ENCODE measurements around the gene CYP4A11. TPM values are rescaled to one million over a fixed set of nuclear protein-coding genes. Genes with fewer than 3 reads are reported as not detected.
"Not testable (repeated sequence)": the region's sequence is repeated elsewhere in the genome, so short reads cannot be mapped to it uniquely, and the experiment has no call there.

The CYP4A11 gene
- 1 to 10 TPM in 1 of 4 donors, under 1 TPM in 2, not detected in 1; 0.09 to 3.6 (median 0.16) TPM for polyA plus RNA-seq
- long read RNA-seq, donor 1 = 0 reads
- long read RNA-seq, donor 2 = 0 reads
- long read RNA-seq, donor 3 = 0 reads
- long read RNA-seq, donor 4 = 0 reads
- long read RNA-seq, donor 5 = 0 reads
- long read RNA-seq, donor 6 = 0 reads
- long read RNA-seq, donor 7 = 0 reads
- long read RNA-seq, donor 8 = 0 reads
- long read RNA-seq, donor 9 = 0 reads
- long read RNA-seq, donor 10 = 0 reads

- Histone ChIP-seq H3K27me3 (ENCODE audit: control insufficient read depth in 3 of 3, insufficient read depth in 3 of 3, low read length in 3 of 3) (no peaks in the 10 kb centered on the region), H3K27ac (ENCODE audit: low read depth in 1 of 3, low read length in 2 of 3) (peak within 1 kb of the TSS; percentile 63 to 78 (median 74)), H3K4me3 (ENCODE audit: low read depth in 1 of 3, low read length in 3 of 3) (no peak within 1 kb of the TSS), H3K36me3 (ENCODE audit: control insufficient read depth in 3 of 3, insufficient read depth in 2 of 3, low read depth in 1 of 3, low read length in 3 of 3) (no peaks in the 10 kb centered on the region), H3K4me1 (ENCODE audit: control insufficient read depth in 3 of 3, insufficient read depth in 2 of 3, low read depth in 1 of 3, low read length in 2 of 3) (peaks cover 0 to 18% (median 0%) of the 10 kb centered on the region in 3 donors), H3K9me3 (ENCODE audit: control insufficient read depth in 2 of 2, insufficient read depth in 1 of 2, low read depth in 1 of 2, low read length in 1 of 2) (no peaks in the 10 kb centered on the region)
- FAIRE-seq = no peak
- DNase-seq = no peak
- 48 to 74% (median 49%) methylated on average over 4 to 5 of the region's 5 CpGs for WGBS, 3 donors
These were observed at the start of gene CYP4A11 for GRCh38 chr1:46941135-46941694. CYP4A11 (minus strand) TSS chr1:46941476; CDS start chr1:46941433, 43 bp downstream.

- DNase-seq; H3K9me3 ChIP-seq (ENCODE audit: control insufficient read depth in 2 of 2, insufficient read depth in 1 of 2, low read depth in 1 of 2, low read length in 1 of 2); H3K4me1 ChIP-seq (ENCODE audit: control insufficient read depth in 3 of 3, insufficient read depth in 2 of 3, low read depth in 1 of 3, low read length in 2 of 3); H3K27ac ChIP-seq (ENCODE audit: low read depth in 1 of 3, low read length in 2 of 3); FAIRE-seq; H3K36me3 ChIP-seq (ENCODE audit: control insufficient read depth in 3 of 3, insufficient read depth in 2 of 3, low read depth in 1 of 3, low read length in 3 of 3); H3K4me3 ChIP-seq (ENCODE audit: low read depth in 1 of 3, low read length in 3 of 3); H3K27me3 ChIP-seq (ENCODE audit: control insufficient read depth in 3 of 3, insufficient read depth in 3 of 3, low read length in 3 of 3): not testable (repeated sequence)
- 69 to 85% (median 71%) methylated on average over 2 of the region's 2 CpGs for WGBS, 3 donors
These were observed 49.3 kb upstream of the CYP4A11 start for GRCh38 chr1:46990541-46990940.

GRCh38 chr1:46983830-46984586, 42.7 kb upstream of the CYP4A11 start:
- Histone ChIP-seq H3K27me3 (ENCODE audit: control insufficient read depth in 3 of 3, insufficient read depth in 3 of 3, low read length in 3 of 3) (peaks cover 0 to 7% (median 2%) of the 10 kb centered on the region in 3 donors), H3K27ac (ENCODE audit: low read depth in 1 of 3, low read length in 2 of 3) (no peak overlapping the region), H3K4me1 (ENCODE audit: control insufficient read depth in 3 of 3, insufficient read depth in 2 of 3, low read depth in 1 of 3, low read length in 2 of 3) (no peaks in the 10 kb centered on the region), H3K9me3 (ENCODE audit: control insufficient read depth in 2 of 2, insufficient read depth in 1 of 2, low read depth in 1 of 2, low read length in 1 of 2) (no peaks in the 10 kb centered on the region), H3K4me3 (ENCODE audit: low read depth in 1 of 3, low read length in 3 of 3) (no peak overlapping the region), H3K36me3 (ENCODE audit: control insufficient read depth in 3 of 3, insufficient read depth in 2 of 3, low read depth in 1 of 3, low read length in 3 of 3) (no peaks in the 10 kb centered on the region)
- DNase-seq = no peak
- 37 to 63% (median 47%) methylated on average over 3 of the region's 3 CpGs for WGBS, 3 donors
- no peak for FAIRE-seq

GRCh38 chr1:46983166-46983829, 42.0 kb upstream of the CYP4A11 start:
- H3K36me3 ChIP-seq (ENCODE audit: control insufficient read depth in 3 of 3, insufficient read depth in 2 of 3, low read depth in 1 of 3, low read length in 3 of 3) = no peaks in the 10 kb centered on the region
- WGBS, 3 donors = 55 to 78% (median 70%) methylated on average over 7 of the region's 7 CpGs
- FAIRE-seq = no peak
- no peak overlapping the region for H3K4me3 ChIP-seq (ENCODE audit: low read depth in 1 of 3, low read length in 3 of 3)
- H3K27me3 ChIP-seq (ENCODE audit: control insufficient read depth in 3 of 3, insufficient read depth in 3 of 3, low read length in 3 of 3) = peaks cover 0 to 7% (median 2%) of the 10 kb centered on the region in 3 donors
- no peak for DNase-seq
- no peak overlapping the region for H3K27ac ChIP-seq (ENCODE audit: low read depth in 1 of 3, low read length in 2 of 3)
- H3K4me1 ChIP-seq (ENCODE audit: control insufficient read depth in 3 of 3, insufficient read depth in 2 of 3, low read depth in 1 of 3, low read length in 2 of 3) = no peaks in the 10 kb centered on the region
- no peaks in the 10 kb centered on the region for H3K9me3 ChIP-seq (ENCODE audit: control insufficient read depth in 2 of 2, insufficient read depth in 1 of 2, low read depth in 1 of 2, low read length in 1 of 2)

- H3K36me3 ChIP-seq (ENCODE audit: control insufficient read depth in 3 of 3, insufficient read depth in 2 of 3, low read depth in 1 of 3, low read length in 3 of 3) = no peaks in the 10 kb centered on the region
- H3K27me3 ChIP-seq (ENCODE audit: control insufficient read depth in 3 of 3, insufficient read depth in 3 of 3, low read length in 3 of 3) = peaks cover 0 to 2% (median 0%) of the 10 kb centered on the region in 3 donors
- no peaks in the 10 kb centered on the region for H3K9me3 ChIP-seq (ENCODE audit: control insufficient read depth in 2 of 2, insufficient read depth in 1 of 2, low read depth in 1 of 2, low read length in 1 of 2)
- 63 to 79% (median 76%) methylated on average over 5 of the region's 5 CpGs for WGBS, 3 donors
- DNase-seq (peak in 1 of 2 donors; percentile 21), FAIRE-seq (no peak)
- H3K4me3 ChIP-seq (ENCODE audit: low read depth in 1 of 3, low read length in 3 of 3) = no peak overlapping the region
- H3K27ac ChIP-seq (ENCODE audit: low read depth in 1 of 3, low read length in 2 of 3) = no peak overlapping the region
- no peaks in the 10 kb centered on the region for H3K4me1 ChIP-seq (ENCODE audit: control insufficient read depth in 3 of 3, insufficient read depth in 2 of 3, low read depth in 1 of 3, low read length in 2 of 3)
These were observed 27.8 kb upstream of the CYP4A11 start for GRCh38 chr1:46969014-46969619.

- not testable (repeated sequence) for DNase-seq; H3K4me3 ChIP-seq (ENCODE audit: low read depth in 1 of 3, low read length in 3 of 3); H3K9me3 ChIP-seq (ENCODE audit: control insufficient read depth in 2 of 2, insufficient read depth in 1 of 2, low read depth in 1 of 2, low read length in 1 of 2); H3K36me3 ChIP-seq (ENCODE audit: control insufficient read depth in 3 of 3, insufficient read depth in 2 of 3, low read depth in 1 of 3, low read length in 3 of 3); H3K27me3 ChIP-seq (ENCODE audit: control insufficient read depth in 3 of 3, insufficient read depth in 3 of 3, low read length in 3 of 3); H3K4me1 ChIP-seq (ENCODE audit: control insufficient read depth in 3 of 3, insufficient read depth in 2 of 3, low read depth in 1 of 3, low read length in 2 of 3); H3K27ac ChIP-seq (ENCODE audit: low read depth in 1 of 3, low read length in 2 of 3); FAIRE-seq
- 35 to 59% (median 39%) methylated on average over 4 of the region's 4 CpGs for WGBS, 3 donors
These were observed 21.0 kb upstream of the CYP4A11 start for GRCh38 chr1:46962272-46962671.

- Histone ChIP-seq H3K4me1 (ENCODE audit: control insufficient read depth in 3 of 3, insufficient read depth in 2 of 3, low read depth in 1 of 3, low read length in 2 of 3) (peaks cover 0 to 10% (median 0%) of the 10 kb centered on the region in 3 donors), H3K27ac (ENCODE audit: low read depth in 1 of 3, low read length in 2 of 3) (no peak overlapping the region), H3K9me3 (ENCODE audit: control insufficient read depth in 2 of 2, insufficient read depth in 1 of 2, low read depth in 1 of 2, low read length in 1 of 2) (peaks cover 0 to 10% of the 10 kb centered on the region in 2 donors), H3K4me3 (ENCODE audit: low read depth in 1 of 3, low read length in 3 of 3) (no peak overlapping the region), H3K36me3 (ENCODE audit: control insufficient read depth in 3 of 3, insufficient read depth in 2 of 3, low read depth in 1 of 3, low read length in 3 of 3) (no peaks in the 10 kb centered on the region), H3K27me3 (ENCODE audit: control insufficient read depth in 3 of 3, insufficient read depth in 3 of 3, low read length in 3 of 3) (no peaks in the 10 kb centered on the region)
- WGBS, 3 donors = 66 to 94% (median 81%) methylated on average over 1 to 2 of the region's 2 CpGs
- FAIRE-seq = no peak
- DNase-seq = no peak
These were observed 19.9 kb upstream of the CYP4A11 start for GRCh38 chr1:46961066-46961758.
